Ishikawa (cell line): ENCODE measurements around the gene SPRED1.

Experiments
- CEBPB ChIP-seq: IDR thresholded peaks from 2 replicates; pipeline ENCODE4 v1.6.1; 2012
- CREB1 ChIP-seq: IDR thresholded peaks from 2 replicates; pipeline ENCODE4 v1.6.1; 2012; ENCODE audit warnings: low read depth
- EP300 ChIP-seq: IDR thresholded peaks from 2 replicates; pipeline ENCODE4 v1.6.1; 2012; ENCODE audit warnings: borderline replicate concordance
- FOXM1 ChIP-seq: IDR thresholded peaks from 2 replicates; pipeline ENCODE4 v1.6.1; 2012; ENCODE audit warnings: low read depth, borderline replicate concordance
- NFIC ChIP-seq: IDR thresholded peaks from 2 replicates; pipeline ENCODE4 v1.6.1; 2012
- RAD21 ChIP-seq: IDR thresholded peaks from 2 replicates; pipeline ENCODE4 v1.6.1; 2012; ENCODE audit warnings: low read depth
- REST ChIP-seq: IDR thresholded peaks from 2 replicates; pipeline ENCODE4 v1.6.1; 2012; ENCODE audit warnings: low read depth, mild to moderate bottlenecking
- TAF1 ChIP-seq: IDR thresholded peaks from 2 replicates; pipeline ENCODE4 v1.6.1; 2012; ENCODE audit warnings: low read depth, mild to moderate bottlenecking
- TEAD4 ChIP-seq: IDR thresholded peaks from 2 replicates; pipeline ENCODE4 v1.6.1; 2012
- YY1 ChIP-seq: IDR thresholded peaks from 2 replicates; pipeline ENCODE4 v1.6.1; 2012; ENCODE audit warnings: low read depth
- ZBTB7A ChIP-seq: IDR thresholded peaks from 2 replicates; pipeline ENCODE4 v1.6.1; 2012; ENCODE audit warnings: low read depth
- TF ChIP-seq, protein P1 (sequence below): IDR thresholded peaks from 2 replicates; pipeline ENCODE4 v1.6.1; 2012

DNA sequence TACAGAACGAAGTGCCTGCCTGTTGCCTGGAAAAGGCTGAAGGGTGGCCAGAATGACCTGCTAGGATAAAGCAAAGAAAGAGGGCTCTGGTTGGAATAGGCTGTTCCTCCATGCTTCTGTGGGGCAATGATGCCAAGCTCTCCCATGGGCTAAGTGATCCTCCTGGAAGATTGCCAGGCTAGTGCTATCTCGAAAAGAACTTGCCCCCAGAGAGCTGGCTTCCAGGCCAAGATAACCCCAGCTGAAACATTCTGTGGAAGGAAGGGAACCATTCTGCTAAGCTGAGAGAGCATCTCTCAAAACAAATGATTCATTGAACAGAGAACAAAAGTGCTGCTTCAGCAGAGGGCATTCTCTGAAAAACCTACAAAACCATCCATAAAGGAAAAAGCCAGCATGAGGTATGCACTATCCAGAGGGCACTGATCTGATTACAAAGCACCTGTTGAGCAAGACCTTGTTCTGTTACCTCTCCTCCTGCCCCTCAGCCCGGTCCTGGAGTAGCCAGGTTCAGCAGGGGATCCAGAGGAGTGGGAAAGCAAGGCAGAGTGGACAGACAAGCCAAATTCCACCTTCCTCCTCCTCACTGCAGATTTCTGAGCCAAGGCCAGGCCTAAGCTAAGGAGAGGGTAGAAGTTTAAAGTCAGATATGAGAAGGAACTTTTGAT lies 31.9 kb upstream of the SPRED1 start:
- TF ChIP-seq REST = no peak
- TF ChIP-seq, protein P1, sequence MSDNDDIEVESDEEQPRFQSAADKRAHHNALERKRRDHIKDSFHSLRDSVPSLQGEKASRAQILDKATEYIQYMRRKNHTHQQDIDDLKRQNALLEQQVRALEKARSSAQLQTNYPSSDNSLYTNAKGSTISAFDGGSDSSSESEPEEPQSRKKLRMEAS = no peak
- no peak for TF ChIP-seq TEAD4
- TF ChIP-seq NFIC = no peak
- no peak for TF ChIP-seq RAD21
- TF ChIP-seq CEBPB = no peak
- TF ChIP-seq ZBTB7A = no peak
- no peak for TF ChIP-seq CREB1
- TF ChIP-seq EP300 = no peak
- no peak for TF ChIP-seq TAF1
- TF ChIP-seq YY1 = no peak
- no peak for TF ChIP-seq FOXM1
